ENCODE results near the gene GRHPR.
"Not testable (repeated sequence)": the region's sequence is repeated elsewhere in the genome, so short reads cannot be mapped to it uniquely, and the experiment has no call there.

Gene GRHPR

GRCh38 chr9:37422289-37423104 is at the start of gene GRHPR:
Gene GRHPR (plus strand): TSS chr9:37422696. CDS start chr9:37422751, 55 bp downstream.
- DNase-seq: peak; percentile 29 to 96 (median 87)

GRCh38 chr9:37372839-37373238 is 49.7 kb upstream of the GRHPR start:
- no peak for DNase-seq

- no peak for DNase-seq
Observed at GRCh38 chr9:37373621-37374020, 48.9 kb upstream of the GRHPR start.

- no peak for DNase-seq
Observed at GRCh38 chr9:37374892-37375291, 47.6 kb upstream of the GRHPR start.

- no peak for DNase-seq
Observed at GRCh38 chr9:37377688-37378612, 44.5 kb upstream of the GRHPR start.

- DNase-seq: no peak
Observed at GRCh38 chr9:37378613-37379004, 43.9 kb upstream of the GRHPR start.

- DNase-seq: no peak
Observed at GRCh38 chr9:37379835-37380234, 42.7 kb upstream of the GRHPR start.

- no peak for DNase-seq
Observed at GRCh38 chr9:37380570-37380969, 41.9 kb upstream of the GRHPR start.

- no peak for DNase-seq
Observed at GRCh38 chr9:37381094-37381741, 41.3 kb upstream of the GRHPR start.

GRCh38 chr9:37382161-37382981 is 40.1 kb upstream of the GRHPR start:
- DNase-seq: no peak

GRCh38 chr9:37382982-37383357 is 39.5 kb upstream of the GRHPR start:
- no peak for DNase-seq

GRCh38 chr9:37383393-37383792 is 39.1 kb upstream of the GRHPR start:
- no peak for DNase-seq

GRCh38 chr9:37383876-37384746 is 38.4 kb upstream of the GRHPR start:
- DNase-seq: no peak

GRCh38 chr9:37385286-37385685 is 37.2 kb upstream of the GRHPR start:
- no peak for DNase-seq

- DNase-seq: no peak
Observed at GRCh38 chr9:37386988-37387387, 35.5 kb upstream of the GRHPR start.

GRCh38 chr9:37390759-37391158 is 31.7 kb upstream of the GRHPR start:
- DNase-seq: no peak

- DNase-seq: no peak
Observed at GRCh38 chr9:37392272-37392671, 30.2 kb upstream of the GRHPR start.

GRCh38 chr9:37395229-37395628 is 27.3 kb upstream of the GRHPR start:
- DNase-seq: no peak

- no peak for DNase-seq
Observed at GRCh38 chr9:37395663-37396062, 26.8 kb upstream of the GRHPR start.

- DNase-seq: not testable (repeated sequence)
Observed at GRCh38 chr9:37397948-37398347, 24.5 kb upstream of the GRHPR start.

All from hypothalamus (tissue), 51 donors.